ENCODE results near the gene N4BP3. TPM values are rescaled to one million over a fixed set of nuclear protein-coding genes. Genes with fewer than 3 reads are reported as not detected.

Gene N4BP3
- total and polyA plus RNA-seq, 5 experiments from 2014 or later: 1.6 to 7.2 (median 5.5) TPM

DNA sequence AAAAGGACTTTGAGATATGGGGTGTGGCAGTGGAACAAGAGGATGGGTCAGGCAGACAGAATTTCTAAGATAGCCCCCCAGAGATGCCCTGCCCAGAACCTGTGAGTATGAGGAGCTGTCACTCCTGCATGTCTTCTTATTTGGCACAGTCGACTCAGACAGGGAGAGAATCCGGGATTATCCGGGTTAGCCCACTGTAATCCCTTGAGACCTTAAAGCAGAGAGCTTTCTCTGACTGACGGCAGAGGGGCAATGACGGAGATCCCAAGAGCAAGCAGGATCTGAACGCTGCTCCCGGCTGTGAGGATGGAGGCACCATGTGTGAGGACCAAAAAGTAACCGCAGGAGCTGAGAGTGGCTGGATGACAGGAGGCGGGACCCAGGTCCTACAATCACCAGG lies 49.1 kb downstream of the N4BP3 start:
- DNase-seq (no peak), ATAC-seq (no peak)
- peak overlapping the region in 1 of 10 donors; percentile 14 for H3K4me3 Mint-ChIP-seq
- peaks cover 6 to 11% (median 7%) of the 10 kb centered on the region in 4 donors for H3K4me1 Mint-ChIP-seq
- H3K27ac Mint-ChIP-seq: no peak overlapping the region
- H3K36me3 Mint-ChIP-seq: no peaks in the 10 kb centered on the region
- H3K9me3 Mint-ChIP-seq: no peaks in the 10 kb centered on the region
- POLR2A ChIA-PET: interaction anchor here (0.9 to 1.6 kb wide), 2 partner anchors 86 to 88 kb away, joined by 3 to 7 read pairs; no protein-coding TSS in a partner anchor
- H3K27me3 Mint-ChIP-seq: peaks cover 0 to 17% (median 5%) of the 10 kb centered on the region in 5 donors

DNA sequence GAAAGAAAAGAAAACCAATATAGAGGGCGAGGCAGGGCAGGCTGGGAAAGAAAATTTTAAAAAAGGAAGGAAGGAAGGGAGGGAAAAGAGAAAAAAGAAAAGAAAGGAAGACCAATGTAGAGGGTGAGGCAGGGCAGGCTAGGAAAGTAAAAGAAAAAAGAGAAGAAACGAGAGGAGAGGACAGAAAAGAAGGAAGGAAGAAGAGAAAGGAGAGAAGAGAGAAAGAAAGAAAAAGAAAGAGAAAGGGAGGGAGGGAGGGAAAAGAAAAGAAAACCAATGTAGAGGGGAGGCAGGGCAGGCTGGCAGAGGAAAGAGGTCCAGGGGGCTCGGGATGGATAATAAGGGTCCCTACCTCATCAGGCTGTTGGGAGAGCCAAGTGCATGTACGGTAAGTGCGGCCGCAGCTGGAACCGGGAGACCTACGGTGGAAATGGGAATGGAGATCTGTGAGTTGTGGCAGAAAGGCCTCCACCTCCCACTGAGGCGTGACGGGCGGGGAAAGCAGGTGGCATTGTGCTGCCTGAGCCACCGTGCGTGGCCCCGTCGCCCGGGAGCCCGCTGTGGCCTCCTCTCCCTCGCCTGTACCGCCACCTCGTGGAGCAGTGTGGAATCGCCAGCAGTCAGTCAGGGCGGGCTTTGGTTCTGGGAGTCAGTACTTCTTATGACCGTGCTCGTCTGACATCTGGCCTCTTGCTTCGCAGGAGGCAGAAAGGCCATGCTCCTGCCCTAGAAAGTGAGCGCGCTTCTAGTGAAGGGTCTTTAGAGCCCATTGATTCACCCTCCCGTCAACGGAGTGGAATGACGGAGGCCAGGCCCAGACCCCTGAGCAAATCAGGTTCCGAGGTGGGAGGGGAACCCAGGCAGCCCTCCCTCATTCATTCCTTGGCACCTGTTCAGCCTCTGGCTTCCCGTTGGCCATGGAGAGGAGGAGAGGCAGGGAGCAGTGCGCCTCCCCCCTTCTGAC lies 50.7 kb downstream of the N4BP3 start:
- peak; percentile 84 to 97 (median 92) for DNase-seq
- no peaks in the 10 kb centered on the region for H3K9me3 Mint-ChIP-seq
- peak; percentile 99 to 100 for ATAC-seq
- H3K27ac Mint-ChIP-seq: peak overlapping the region in 2 of 10 donors; percentile 21 to 40
- peaks cover 6 to 11% (median 7%) of the 10 kb centered on the region in 4 donors for H3K4me1 Mint-ChIP-seq
- peak overlapping the region in 6 of 10 donors; percentile 21 to 65 (median 46) for H3K4me3 Mint-ChIP-seq
- POLR2A ChIA-PET: interaction anchor here (0.7 kb wide), 1 partner anchor 46 kb away, joined by 3 read pairs; no protein-coding TSS in a partner anchor
- H3K36me3 Mint-ChIP-seq: no peaks in the 10 kb centered on the region
- peaks cover 0 to 17% (median 5%) of the 10 kb centered on the region in 5 donors for H3K27me3 Mint-ChIP-seq

DNA sequence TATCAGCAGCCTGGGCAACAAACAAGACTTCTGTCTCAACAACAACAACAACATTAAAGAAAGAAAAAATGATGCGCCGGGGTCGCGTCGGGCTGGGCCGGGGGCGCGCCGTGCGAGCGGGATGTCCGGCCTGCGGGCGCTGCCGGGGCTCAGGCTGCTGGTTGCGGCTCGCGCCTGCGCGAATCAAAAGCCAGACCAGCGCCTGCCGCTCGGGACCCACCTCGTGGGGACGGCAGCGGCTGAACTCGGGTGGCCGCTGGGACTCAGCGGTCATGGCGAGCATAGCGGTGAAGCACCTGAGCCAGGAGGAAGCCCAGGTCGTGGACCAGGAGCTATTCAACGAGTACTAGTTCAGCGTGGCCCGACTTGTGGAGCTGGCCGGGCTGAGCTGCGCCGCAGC lies 52.2 kb downstream of the N4BP3 start:
- Mint-ChIP-seq H3K9me3 (no peaks in the 10 kb centered on the region), H3K27me3 (peaks cover 0 to 17% (median 5%) of the 10 kb centered on the region in 5 donors), H3K27ac (peak overlapping the region in 1 of 10 donors; percentile 77), H3K36me3 (no peaks in the 10 kb centered on the region), H3K4me1 (peaks cover 6 to 11% (median 7%) of the 10 kb centered on the region in 4 donors), H3K4me3 (no peak overlapping the region)
- POLR2A ChIA-PET: no interaction called here
- ATAC-seq (no peak), DNase-seq (no peak)

DNA sequence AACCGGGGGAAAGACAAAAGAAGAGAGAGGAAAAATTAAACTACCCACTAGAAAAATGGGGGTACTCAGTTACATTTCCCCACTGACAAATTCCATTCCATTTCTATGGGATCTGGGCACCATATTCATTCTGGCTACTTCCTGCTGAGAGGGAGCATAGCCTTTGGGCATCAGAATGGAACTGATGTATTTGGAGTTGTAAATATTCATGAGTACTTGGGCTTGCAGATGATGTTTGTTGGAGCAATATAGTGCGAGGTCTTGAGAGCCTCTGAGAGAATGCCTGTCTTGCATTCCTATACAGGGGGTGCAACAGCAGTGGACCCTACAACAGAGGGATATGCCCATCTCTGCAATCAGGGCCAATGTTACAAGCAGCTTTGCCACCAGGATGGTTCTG lies 57.1 kb downstream of the N4BP3 start:
- H3K4me3 Mint-ChIP-seq: no peak overlapping the region
- DNase-seq (no peak), ATAC-seq (no peak)
- peaks cover 0 to 1% (median 0%) of the 10 kb centered on the region in 5 donors for H3K27me3 Mint-ChIP-seq
- peak overlapping the region in 1 of 10 donors; percentile 29 for H3K27ac Mint-ChIP-seq
- POLR2A ChIA-PET: no interaction called here
- no peaks in the 10 kb centered on the region for H3K4me1 Mint-ChIP-seq
- no peaks in the 10 kb centered on the region for H3K36me3 Mint-ChIP-seq
- no peaks in the 10 kb centered on the region for H3K9me3 Mint-ChIP-seq

DNA sequence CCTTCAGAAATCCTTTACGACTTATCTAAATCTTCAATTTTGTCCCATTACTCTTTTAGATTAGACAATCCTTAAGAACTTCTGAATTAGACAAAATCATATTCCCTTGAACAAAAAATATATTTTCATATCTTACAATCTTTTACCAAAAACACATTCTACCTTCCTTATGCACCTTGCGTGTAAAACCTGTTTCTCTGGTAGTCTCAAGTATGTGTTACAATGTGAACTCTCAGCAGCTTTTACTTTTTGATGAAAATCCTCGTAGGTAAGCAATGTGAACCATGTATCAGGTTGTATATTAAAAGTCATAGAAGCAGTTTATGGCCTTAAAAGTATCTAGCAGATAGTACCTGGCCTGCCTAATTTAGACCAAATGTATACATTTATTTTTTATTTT lies 61.1 kb downstream of the N4BP3 start:
- DNase-seq (no peak), ATAC-seq (no peak)
- Mint-ChIP-seq H3K27ac (no peak overlapping the region), H3K36me3 (no peaks in the 10 kb centered on the region), H3K4me1 (peaks cover 0 to 2% (median 0%) of the 10 kb centered on the region in 4 donors), H3K4me3 (no peak overlapping the region), H3K27me3 (peaks cover 0 to 4% (median 0%) of the 10 kb centered on the region in 5 donors), H3K9me3 (peaks cover 0 to 2% (median 0%) of the 10 kb centered on the region in 9 donors)
- POLR2A ChIA-PET: interaction anchor here (0.7 kb wide), 1 partner anchor 17 kb away, joined by 4 read pairs; no protein-coding TSS in a partner anchor

Other genes starting within 250 kb of the N4BP3 start
- gene PROP1, start 117.3 kb upstream of the N4BP3 start, total RNA-seq: not detected
- gene PROP1, start 117.3 kb upstream of the N4BP3 start, polyA plus RNA-seq: not detected
- 10 to 100 TPM; 33.7 to 33.8 TPM for gene RMND5B, start 17.5 kb downstream of the N4BP3 start, total RNA-seq
- gene RMND5B, start 17.5 kb downstream of the N4BP3 start, polyA plus RNA-seq: 10 to 100 TPM; 24.9 to 39.0 (median 36.8) TPM
- 10 to 100 TPM; 79.3 to 85.4 TPM for gene NHP2, start 40.4 kb downstream of the N4BP3 start, total RNA-seq
- 100 to 1,000 TPM; 238 to 276 (median 270) TPM for gene NHP2, start 40.4 kb downstream of the N4BP3 start, polyA plus RNA-seq
- under 1 TPM in 1 of 2 experiments, not detected in 1; 0.14 TPM for gene GMCL2, start 73.8 kb downstream of the N4BP3 start, total RNA-seq
- gene GMCL2, start 73.8 kb downstream of the N4BP3 start, polyA plus RNA-seq: not detected
- gene HNRNPAB, start 91.0 kb downstream of the N4BP3 start, total RNA-seq: 10 to 100 TPM; 79.3 to 82.5 TPM
- gene HNRNPAB, start 91.0 kb downstream of the N4BP3 start, polyA plus RNA-seq: 10 to 100 TPM; 43.6 to 74.9 (median 61.2) TPM
- gene PHYKPL, start 119.3 kb downstream of the N4BP3 start, total RNA-seq: 100 to 1,000 TPM; 209 to 229 TPM
- gene PHYKPL, start 119.3 kb downstream of the N4BP3 start, polyA plus RNA-seq: 10 to 100 TPM; 41.1 to 51.8 (median 49.7) TPM

Measured in naive thymus-derived CD8-positive, alpha-beta T cell (primary cell).